Dedifferentiated amniotic fluid mesenchymal stem cell (primary cell): ENCODE measurements around the gene FRAT2.
A peak's percentile ranks its signal among the peaks of the same experiment; 100 is the strongest.

Experiments
- DNase-seq: peaks from one replicate; pipeline ENCODE4 v3.0.0-alpha.2; 2016; ENCODE audit errors: extremely low spot score

Gene FRAT2

GRCh38 chr10:97325754-97326153, 8.8 kb downstream of the FRAT2 start:
- no peak for DNase-seq

GRCh38 chr10:97323501-97323900, 11.0 kb downstream of the FRAT2 start:
- no peak for DNase-seq

GRCh38 chr10:97321804-97322190, 12.7 kb downstream of the FRAT2 start:
- no peak for DNase-seq

- DNase-seq, result no peak
These were observed 13.3 kb downstream of the FRAT2 start for GRCh38 chr10:97321032-97321803.

- no peak for DNase-seq
These were observed 14.0 kb downstream of the FRAT2 start for GRCh38 chr10:97320480-97321031.

GRCh38 chr10:97319671-97320479, 14.7 kb downstream of the FRAT2 start:
- no peak for DNase-seq

- DNase-seq, result peak; percentile 82
These were observed 15.5 kb downstream of the FRAT2 start, which contains the start of gene FRAT1 for GRCh38 chr10:97318772-97319651. FRAT1 (plus strand) TSS chr10:97319271; CDS start chr10:97319454, 183 bp downstream.

- no peak for DNase-seq
These were observed 19.9 kb downstream of the FRAT2 start for GRCh38 chr10:97314671-97315070.

GRCh38 chr10:97312897-97313296, 21.6 kb downstream of the FRAT2 start:
- no peak for DNase-seq

GRCh38 chr10:97311111-97311626, 23.4 kb downstream of the FRAT2 start:
- no peak for DNase-seq

GRCh38 chr10:97307866-97308780, 26.4 kb downstream of the FRAT2 start:
- no peak for DNase-seq

- no peak for DNase-seq
These were observed 27.1 kb downstream of the FRAT2 start for GRCh38 chr10:97307441-97307840.

- DNase-seq, result no peak
These were observed 32.3 kb downstream of the FRAT2 start for GRCh38 chr10:97302088-97302791.

GRCh38 chr10:97300980-97301379, 33.5 kb downstream of the FRAT2 start:
- DNase-seq, result no peak

GRCh38 chr10:97298223-97298571, 36.3 kb downstream of the FRAT2 start:
- DNase-seq, result no peak

GRCh38 chr10:97297556-97298222, 36.8 kb downstream of the FRAT2 start:
- no peak for DNase-seq

GRCh38 chr10:97292862-97293198, 41.7 kb downstream of the FRAT2 start:
- no peak for DNase-seq

- peak; percentile 99 for DNase-seq
These were observed 42.2 kb downstream of the FRAT2 start, which contains the start of gene ARHGAP19 for GRCh38 chr10:97292097-97292861. ARHGAP19 (minus strand) TSS chr10:97292637; CDS start chr10:97292627, 10 bp downstream.
